ENCODE measurements around the gene MKNK2.
A peak's percentile ranks its signal among the peaks of the same experiment; 100 is the strongest.

Gene MKNK2

DNA sequence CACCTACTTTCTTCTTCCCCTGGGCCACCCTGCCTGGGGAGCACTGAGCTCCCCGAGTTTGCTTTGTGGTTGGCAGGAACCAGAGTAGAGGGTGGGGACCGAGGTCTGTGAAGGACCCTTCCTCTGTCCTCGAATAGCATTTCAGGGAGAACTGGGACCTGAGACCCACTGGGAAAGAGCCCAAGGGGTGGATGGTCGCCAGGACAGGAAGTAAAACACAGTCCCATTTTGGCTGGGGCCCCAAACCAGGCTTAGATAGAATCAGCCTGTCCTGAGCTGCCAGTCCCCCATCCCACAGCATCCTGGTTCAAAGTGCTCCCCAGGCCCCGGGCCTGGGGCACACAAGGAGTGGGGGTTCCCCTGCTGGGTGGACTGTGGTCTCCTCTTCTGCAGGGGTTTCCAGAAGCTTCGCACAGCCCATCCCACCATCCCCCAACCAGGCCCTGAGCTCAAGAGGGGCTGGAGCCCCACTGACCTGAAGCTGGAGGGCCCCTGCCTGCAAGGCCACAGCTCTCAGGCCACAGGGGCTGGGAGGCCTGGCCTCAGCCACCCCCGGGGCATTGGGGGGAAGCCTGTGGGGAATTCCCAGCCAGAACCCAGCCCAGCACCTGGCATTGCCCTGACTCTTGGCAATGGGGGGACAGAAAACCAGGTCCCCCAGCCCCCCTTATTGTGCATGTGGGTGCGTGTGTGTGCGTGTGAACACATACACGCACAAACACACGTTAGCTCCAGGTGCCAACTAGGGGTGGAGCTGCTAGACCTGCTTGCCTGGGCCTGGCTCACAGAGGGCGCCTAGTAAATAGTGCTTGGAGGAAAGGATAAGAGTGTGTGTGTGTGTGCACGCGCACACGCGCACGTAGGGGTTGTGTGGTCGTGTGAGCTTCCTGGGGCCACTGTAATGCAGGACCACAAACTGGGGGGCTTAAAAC, 995 bp upstream of the MKNK2 start:
- Histone ChIP-seq H3K36me3 (ENCODE audit: control insufficient read depth, insufficient read depth, low read length) (peaks cover 16% of the 10 kb centered on the region), H3K4me3 (replicated peaks; ENCODE audit: low read depth, low read length) (peak overlapping the region; percentile 55; the same call in 1 of the 2 replicates), H3K27me3 (replicated peaks; ENCODE audit: control insufficient read depth, insufficient read depth, low read length) (no peaks in the 10 kb centered on the region)
- DNase-seq (ENCODE audit: extremely low read depth, insufficient read length) = peak; percentile 81
- peak; percentile 15 for TF ChIP-seq CTCF (IDR thresholded peaks at IDR 0.05; ENCODE audit: insufficient read depth, low read length, poor library complexity, severe bottlenecking)

GRCh38 chr19:2050349-2050990, 574 bp downstream of the MKNK2 start:
- H3K27me3 ChIP-seq (replicated peaks; ENCODE audit: control insufficient read depth, insufficient read depth, low read length) = no peaks in the 10 kb centered on the region
- no peak for DNase-seq (ENCODE audit: extremely low read depth, insufficient read length)
- H3K36me3 ChIP-seq (ENCODE audit: control insufficient read depth, insufficient read depth, low read length) = peaks cover 27% of the 10 kb centered on the region
- no peak for TF ChIP-seq CTCF (IDR thresholded peaks at IDR 0.05; ENCODE audit: insufficient read depth, low read length, poor library complexity, severe bottlenecking)
- H3K4me3 ChIP-seq (replicated peaks; ENCODE audit: low read depth, low read length) = peak overlapping the region; percentile 98

DNA sequence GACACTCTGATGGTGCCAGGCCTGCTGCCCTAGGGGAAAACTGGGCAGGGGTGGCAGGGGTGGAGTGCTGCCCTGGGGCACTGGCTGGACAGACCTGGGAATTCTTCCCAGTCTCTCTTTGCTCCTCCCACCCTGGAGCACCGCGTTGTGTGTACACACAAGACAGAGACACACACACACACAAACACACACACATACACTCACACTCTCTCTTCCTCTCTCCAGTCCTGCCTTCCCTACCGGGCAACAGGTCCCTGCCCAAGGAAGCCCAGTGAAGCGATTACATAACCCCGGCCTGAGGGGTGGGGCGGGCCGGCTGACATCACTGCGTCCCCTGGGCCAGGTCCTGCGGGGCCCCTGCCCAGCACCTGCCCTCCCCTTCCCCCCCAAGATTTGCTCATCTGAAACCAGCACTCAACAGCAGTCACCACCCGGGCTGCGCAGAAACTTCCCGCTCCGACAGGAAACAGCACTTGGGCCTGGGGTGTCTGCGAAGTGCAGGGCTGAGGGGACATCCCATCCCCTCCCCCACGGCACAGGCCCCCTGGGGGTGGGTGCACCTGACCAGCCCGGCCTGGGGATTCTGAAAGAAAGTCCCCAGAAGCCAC, 1.2 kb downstream of the MKNK2 start:
- Histone ChIP-seq H3K27me3 (replicated peaks; ENCODE audit: control insufficient read depth, insufficient read depth, low read length) (no peaks in the 10 kb centered on the region), H3K4me3 (replicated peaks; ENCODE audit: low read depth, low read length) (peak overlapping the region; percentile 98), H3K36me3 (ENCODE audit: control insufficient read depth, insufficient read depth, low read length) (peaks cover 33% of the 10 kb centered on the region)
- no peak for TF ChIP-seq CTCF (IDR thresholded peaks at IDR 0.05; ENCODE audit: insufficient read depth, low read length, poor library complexity, severe bottlenecking)
- peak; percentile 85 for DNase-seq (ENCODE audit: extremely low read depth, insufficient read length)

- peak overlapping the region; percentile 98 for H3K4me3 ChIP-seq (replicated peaks; ENCODE audit: low read depth, low read length)
- TF ChIP-seq CTCF (IDR thresholded peaks at IDR 0.05; ENCODE audit: insufficient read depth, low read length, poor library complexity, severe bottlenecking) = no peak
- peaks cover 38% of the 10 kb centered on the region for H3K36me3 ChIP-seq (ENCODE audit: control insufficient read depth, insufficient read depth, low read length)
- peak; percentile 21 for DNase-seq (ENCODE audit: extremely low read depth, insufficient read length)
- no peaks in the 10 kb centered on the region for H3K27me3 ChIP-seq (replicated peaks; ENCODE audit: control insufficient read depth, insufficient read depth, low read length)
Measured at GRCh38 chr19:2048959-2049740, 1.9 kb downstream of the MKNK2 start.
